Osteoblast (primary cell): ENCODE data around the gene OAS2. TPM values are rescaled to one million over a fixed set of nuclear protein-coding genes. Genes with fewer than 3 reads are reported as not detected.
"Not testable (repeated sequence)": the region's sequence is repeated elsewhere in the genome, so short reads cannot be mapped to it uniquely, and the experiment has no call there.

Experiments
- DNase-seq: peaks from one replicate; pipeline ENCODE4 v3.0.0; 2011; ENCODE audit warnings: low spot score, mixed read lengths; ENCODE audit not compliant: insufficient read length; ENCODE audit errors: missing footprints
- H2AFZ ChIP-seq: 2 replicates; pipeline ENCODE4 v1.6.0; 2011; ENCODE audit warnings: mild to moderate bottlenecking, low read length
- H3K27ac ChIP-seq: 2 replicates; pipeline ENCODE4 v1.5.1; 2011; ENCODE audit warnings: mild to moderate bottlenecking, low read depth, low read length, moderate library complexity
- H3K27me3 ChIP-seq: 2 replicates; pipeline ENCODE4 v1.6.0; 2012; ENCODE audit warnings: mild to moderate bottlenecking, control low read depth, inconsistent platforms, low read length, moderate library complexity; ENCODE audit not compliant: insufficient read depth
- H3K36me3 ChIP-seq: 2 replicates; pipeline ENCODE4 v1.5.1; 2011; ENCODE audit warnings: mild to moderate bottlenecking, low read length, control low read depth, moderate library complexity; ENCODE audit not compliant: insufficient read depth
- H3K4me1 ChIP-seq: 2 replicates; pipeline ENCODE4 v1.5.1; 2011; ENCODE audit warnings: mild to moderate bottlenecking, low read length, control low read depth, moderate library complexity; ENCODE audit not compliant: insufficient read depth
- H3K4me2 ChIP-seq: 2 replicates; pipeline ENCODE4 v1.6.0; 2011; ENCODE audit warnings: mild to moderate bottlenecking, low read length; ENCODE audit not compliant: insufficient read depth
- H3K4me3 ChIP-seq: fragments of 200-600 bp; sonication (generic); 3 replicates; pipeline ENCODE4 v1.5.1; 2012; ENCODE audit warnings: mild to moderate bottlenecking, low read length, inconsistent platforms; ENCODE audit not compliant: insufficient read depth
- H3K79me2 ChIP-seq: 2 replicates; pipeline ENCODE4 v1.6.0; 2012; ENCODE audit warnings: mild to moderate bottlenecking, low read length, control low read depth, inconsistent platforms; ENCODE audit not compliant: insufficient read depth
- H3K9me3 ChIP-seq: 2 replicates; pipeline ENCODE4 v1.5.1; 2011; ENCODE audit warnings: low read depth, low read length, control low read depth
- H4K20me1 ChIP-seq: 2 replicates; pipeline ENCODE4 v1.6.0; 2012; ENCODE audit warnings: mild to moderate bottlenecking, low read length, control low read depth; ENCODE audit not compliant: insufficient read depth
- CTCF ChIP-seq: IDR thresholded peaks from 2 replicates; pipeline ENCODE4 v1.5.1; 2011; ENCODE audit warnings: mild to moderate bottlenecking, low read depth, low read length, moderate library complexity; ENCODE audit errors: extremely low read depth
- total RNA-seq: library from RNA; depleted of rRNA; stranded (reverse); fragments of >200 nt; gene quantifications from 2 replicates; pipeline ENCODE4 v1.2.3, GENCODE V29; 2012

OAS2 gene
- total RNA-seq, 1 donor: 18.1 TPM

DNA sequence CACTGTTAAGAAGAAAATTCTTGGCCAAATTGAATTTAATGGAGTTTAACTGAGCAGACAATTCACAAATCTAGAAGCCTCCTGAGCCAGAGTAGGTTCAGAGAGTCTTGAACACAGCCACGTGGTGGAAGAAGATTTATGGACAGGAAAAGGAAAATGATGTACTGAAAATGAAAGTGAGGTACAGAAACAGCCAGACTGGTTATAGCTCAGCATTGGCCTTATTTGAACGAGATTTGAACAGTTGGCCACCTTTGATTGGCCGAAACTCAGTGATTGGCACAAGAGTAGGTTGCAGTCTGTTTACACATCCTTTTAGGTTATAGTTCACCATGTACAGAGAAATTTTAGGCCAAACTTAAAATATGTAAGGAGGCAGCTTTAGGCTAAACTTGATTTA, 9.9 kb downstream of the OAS2 start:
- H2AFZ ChIP-seq: no peak overlapping the region
- no peak for TF ChIP-seq CTCF
- H3K4me2 ChIP-seq: no peak overlapping the region
- no peaks in the 10 kb centered on the region for H3K9me3 ChIP-seq
- no peaks in the 10 kb centered on the region for H3K4me1 ChIP-seq
- H3K79me2 ChIP-seq: no peaks in the 10 kb centered on the region
- H3K36me3 ChIP-seq: no peaks in the 10 kb centered on the region
- no peaks in the 10 kb centered on the region for H4K20me1 ChIP-seq
- H3K27me3 ChIP-seq: no peaks in the 10 kb centered on the region
- H3K4me3 ChIP-seq: no peak overlapping the region
- H3K27ac ChIP-seq: no peak overlapping the region
- no peak for DNase-seq

DNA sequence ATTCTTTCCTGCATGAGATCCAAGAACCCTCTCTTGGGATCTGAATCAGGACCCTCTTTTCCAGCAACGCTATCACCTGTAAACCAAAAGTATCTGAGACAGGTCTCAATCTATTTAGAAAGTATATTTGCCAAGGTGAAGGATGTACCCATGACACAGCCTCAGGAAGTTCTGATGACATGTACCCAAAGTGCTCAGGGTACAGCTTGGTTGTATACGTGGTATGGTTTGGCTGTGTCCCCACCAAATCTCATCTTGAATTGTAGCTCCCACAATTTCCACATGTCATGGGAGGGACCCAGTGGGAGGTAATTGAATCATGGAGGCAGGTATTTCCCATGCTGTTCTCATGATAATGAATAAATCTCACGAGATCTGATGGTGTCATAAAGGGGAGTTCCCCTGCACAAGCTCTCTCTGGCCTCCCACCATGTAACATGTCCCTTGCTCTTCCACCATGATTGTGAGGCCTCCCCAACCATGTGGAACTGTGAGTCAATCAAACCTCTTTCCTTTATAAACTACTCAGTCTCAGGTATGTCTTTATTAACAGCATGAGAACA, 10.6 kb downstream of the OAS2 start:
- H2AFZ ChIP-seq, H3K79me2 ChIP-seq, H3K27me3 ChIP-seq: not testable (repeated sequence)

DNA sequence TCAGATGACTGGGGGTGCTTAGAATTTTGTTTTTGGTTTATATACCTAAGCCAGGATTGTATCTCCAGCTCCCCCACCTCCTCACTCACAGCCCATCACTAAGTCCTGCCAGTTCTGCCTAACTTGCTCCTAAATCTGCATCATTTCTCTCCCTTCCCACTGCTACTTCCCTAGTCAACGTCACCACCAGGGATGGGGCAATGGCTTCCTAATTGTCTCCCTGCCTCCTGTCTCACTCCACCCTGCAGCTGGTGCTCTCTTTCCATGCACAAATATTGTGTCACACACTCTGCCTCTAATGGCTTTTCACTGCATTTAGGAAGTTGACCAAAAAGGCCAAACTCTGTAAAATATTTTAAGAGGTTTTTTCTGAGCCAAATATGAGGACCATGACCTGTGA, 11.5 kb downstream of the OAS2 start:
- TF ChIP-seq CTCF: no peak
- H3K4me3 ChIP-seq: no peak overlapping the region

More for the DNA sequence above, 10.6 kb downstream of the OAS2 start:
- H3K9me3 ChIP-seq, H3K4me2 ChIP-seq, H3K27ac ChIP-seq, DNase-seq, H4K20me1 ChIP-seq, H3K36me3 ChIP-seq, H3K4me1 ChIP-seq, H3K4me3 ChIP-seq: not testable (repeated sequence)

DNA sequence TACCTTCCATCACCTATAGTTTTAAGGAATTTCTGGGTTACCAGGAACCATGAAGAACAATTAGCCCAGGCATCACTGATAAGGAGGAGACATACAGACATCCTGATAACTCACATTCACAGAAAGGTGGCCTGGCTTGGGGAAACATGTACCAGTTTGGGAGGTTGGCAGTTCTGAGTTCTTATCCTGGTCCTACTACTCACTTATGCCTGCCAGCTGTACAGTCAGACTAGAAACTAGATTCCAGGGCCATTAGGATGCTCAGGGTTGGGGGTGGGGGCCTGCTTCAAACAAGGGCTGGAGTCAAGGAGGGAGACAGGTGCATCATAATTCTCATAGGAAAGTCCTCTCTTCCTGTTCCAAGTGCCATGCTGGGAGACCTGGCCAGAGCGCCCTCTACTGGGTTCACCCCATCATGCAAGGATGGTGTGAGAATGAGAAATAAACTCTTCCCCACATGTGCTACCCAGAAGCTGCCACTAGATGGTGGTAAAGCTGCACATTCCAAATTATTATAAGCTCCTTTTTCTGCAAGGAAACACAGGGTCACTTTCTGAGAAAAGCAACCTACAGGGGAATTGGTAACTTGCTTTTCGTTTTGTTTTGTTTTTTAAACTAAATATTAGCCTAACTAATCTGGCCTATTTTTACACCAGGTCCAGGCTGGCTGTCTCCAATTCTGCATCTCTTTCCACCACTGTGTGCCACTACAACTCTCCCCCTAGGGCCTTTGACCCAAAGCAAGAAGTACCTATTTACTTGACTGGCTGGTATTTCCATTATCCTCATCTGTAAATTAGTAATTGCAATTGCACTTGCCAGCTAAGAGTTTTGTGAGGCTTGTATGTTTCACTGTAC, 14.5 kb downstream of the OAS2 start:
- no peak overlapping the region for H3K4me3 ChIP-seq
- H3K4me2 ChIP-seq: no peak overlapping the region
- H3K36me3 ChIP-seq: no peaks in the 10 kb centered on the region
- H3K27me3 ChIP-seq: no peaks in the 10 kb centered on the region
- no peak overlapping the region for H2AFZ ChIP-seq
- no peaks in the 10 kb centered on the region for H3K4me1 ChIP-seq
- H3K79me2 ChIP-seq: no peaks in the 10 kb centered on the region
- H4K20me1 ChIP-seq: no peaks in the 10 kb centered on the region
- no peak overlapping the region for H3K27ac ChIP-seq
- peak; percentile 99 for TF ChIP-seq CTCF
- no peaks in the 10 kb centered on the region for H3K9me3 ChIP-seq
- DNase-seq: no peak

More for the DNA sequence above, 11.5 kb downstream of the OAS2 start:
- H3K4me2 ChIP-seq: no peak overlapping the region
- no peaks in the 10 kb centered on the region for H3K9me3 ChIP-seq
- no peak overlapping the region for H3K27ac ChIP-seq
- no peaks in the 10 kb centered on the region for H3K36me3 ChIP-seq
- H3K27me3 ChIP-seq: no peaks in the 10 kb centered on the region
- no peaks in the 10 kb centered on the region for H4K20me1 ChIP-seq
- no peak for DNase-seq
- H2AFZ ChIP-seq: no peak overlapping the region
- H3K79me2 ChIP-seq: no peaks in the 10 kb centered on the region
- no peaks in the 10 kb centered on the region for H3K4me1 ChIP-seq
